Right atrium auricular region (tissue), 2 donors: ENCODE results near the gene KRTAP19-2. TPM values are rescaled to one million over a fixed set of nuclear protein-coding genes. Genes with fewer than 3 reads are reported as not detected.

ENCODE experiments used
- DNase-seq: peaks from one replicate; pipeline ENCODE4 v3.0.0-alpha.2; 2019; ENCODE audit warnings: low spot score
- H3K27ac ChIP-seq, 2 donors: fragments of 200-600 bp; sonication (generic); 1 replicate in 1 of 2; 2 replicates in 1 of 2; pipeline ENCODE4 v1.5.1; 2016 to 2019
- H3K27me3 ChIP-seq, 2 donors: fragments of 200-600 bp; sonication (generic); one replicate each; pipeline versions ENCODE4 v1.5.1 to v1.6.0; 2017 to 2019
- H3K36me3 ChIP-seq: fragments of 200-600 bp; sonication (generic); one replicate; pipeline ENCODE4 v1.5.1; 2016
- H3K4me1 ChIP-seq, 2 donors: fragments of 200-600 bp; sonication (generic); one replicate each; pipeline versions ENCODE4 v1.5.1 to v1.6.0; 2017 to 2019
- H3K4me3 ChIP-seq, 2 donors: fragments of 200-600 bp; sonication (generic); 1 replicate in 1 of 2; 2 replicates in 1 of 2; pipeline ENCODE4 v1.5.1; 2017 to 2019; ENCODE audit warnings: mild to moderate bottlenecking in 1 of 2, moderate library complexity in 1 of 2
- H3K9me3 ChIP-seq, 2 donors: fragments of 200-600 bp; sonication (generic); one replicate each; pipeline ENCODE4 v1.5.1; 2019
- CTCF ChIP-seq, 2 donors: fragments of 200-600 bp; sonication (generic); IDR thresholded peaks; one replicate each; pipeline ENCODE4 v1.5.1; 2019; ENCODE audit warnings: antibody characterized with exemption in 2 of 2
- total RNA-seq, 2 donors: library from RNA; depleted of rRNA; stranded (reverse); fragments of >200 nt; gene quantifications; one replicate each; pipeline ENCODE4 v1.1.0, GENCODE V29; 2016

KRTAP19-2 gene
- total RNA-seq, 2 donors from 2014 or later = not detected

- DNase-seq = no peak
- Histone ChIP-seq H3K36me3 (no peaks in the 10 kb centered on the region), H3K4me1 (no peaks in the 10 kb centered on the region), H3K9me3 (no peaks in the 10 kb centered on the region), H3K27ac (no peak overlapping the region), H3K27me3 (no peaks in the 10 kb centered on the region), H3K4me3 (no peak overlapping the region)
- no peak for TF ChIP-seq CTCF (IDR thresholded peaks at IDR 0.05)
Observed at GRCh38 chr21:30468900-30469714, 18.1 kb downstream of the KRTAP19-2 start.

- Histone ChIP-seq H3K27ac (no peak overlapping the region), H3K4me3 (no peak overlapping the region), H3K36me3 (no peaks in the 10 kb centered on the region), H3K9me3 (no peaks in the 10 kb centered on the region), H3K4me1 (no peaks in the 10 kb centered on the region), H3K27me3 (no peaks in the 10 kb centered on the region)
- TF ChIP-seq CTCF (IDR thresholded peaks at IDR 0.05) = peak in 1 of 2 donors; percentile 17
- DNase-seq = no peak
Observed at GRCh38 chr21:30463713-30464112, 23.5 kb downstream of the KRTAP19-2 start.

GRCh38 chr21:30448514-30448913 is 38.7 kb downstream of the KRTAP19-2 start:
- Histone ChIP-seq H3K36me3 (no peaks in the 10 kb centered on the region), H3K9me3 (no peaks in the 10 kb centered on the region), H3K4me1 (no peaks in the 10 kb centered on the region), H3K4me3 (no peak overlapping the region), H3K27ac (no peak overlapping the region), H3K27me3 (no peaks in the 10 kb centered on the region)
- no peak for DNase-seq
- TF ChIP-seq CTCF (IDR thresholded peaks at IDR 0.05) = no peak

- TF ChIP-seq CTCF (IDR thresholded peaks at IDR 0.05) = no peak
Observed at GRCh38 chr21:30447056-30447455, 40.2 kb downstream of the KRTAP19-2 start.

GRCh38 chr21:30444204-30444603 is 43.0 kb downstream of the KRTAP19-2 start:
- Histone ChIP-seq H3K4me1 (no peaks in the 10 kb centered on the region), H3K4me3 (no peak overlapping the region), H3K27ac (no peak overlapping the region), H3K27me3 (no peaks in the 10 kb centered on the region), H3K36me3 (no peaks in the 10 kb centered on the region), H3K9me3 (no peaks in the 10 kb centered on the region)
- no peak for DNase-seq
- TF ChIP-seq CTCF (IDR thresholded peaks at IDR 0.05) = peak; percentile 24 to 45

More at GRCh38 chr21:30447056-30447455, 40.2 kb downstream of the KRTAP19-2 start:
- no peaks in the 10 kb centered on the region for H3K9me3 ChIP-seq
- H3K27me3 ChIP-seq = no peaks in the 10 kb centered on the region
- no peaks in the 10 kb centered on the region for H3K4me1 ChIP-seq
- no peak overlapping the region for H3K27ac ChIP-seq
- no peaks in the 10 kb centered on the region for H3K36me3 ChIP-seq
- DNase-seq = no peak
- H3K4me3 ChIP-seq = no peak overlapping the region

GRCh38 chr21:30443226-30443625 is 44.0 kb downstream of the KRTAP19-2 start:
- Histone ChIP-seq H3K27me3 (no peaks in the 10 kb centered on the region), H3K9me3 (no peaks in the 10 kb centered on the region), H3K4me3 (no peak overlapping the region), H3K4me1 (no peaks in the 10 kb centered on the region), H3K27ac (no peak overlapping the region), H3K36me3 (no peaks in the 10 kb centered on the region)
- no peak for TF ChIP-seq CTCF (IDR thresholded peaks at IDR 0.05)
- DNase-seq = no peak
